ENCODE measurements around the gene ALDH8A1. TPM values are rescaled to one million over a fixed set of nuclear protein-coding genes. Genes with fewer than 3 reads are reported as not detected.

ALDH8A1 gene
- polyA plus RNA-seq, 1 donor (not counting 4 experiments of a cell fraction or from before 2014, with no cell fraction given), result 0.66 TPM

GRCh38 chr6:134880487-134881190 lies 69.3 kb downstream of the ALDH8A1 start:
- dilution Hi-C loops (cut with MboI; ENCODE audit: extremely low pct_ligation_motif_present, low sequenced_read_pairs), result no loop called here
- Histone ChIP-seq H3K9me3 (ENCODE audit: control insufficient read depth, low read depth, low read length) (no peaks in the 10 kb centered on the region), H3K4me1 (ENCODE audit: control insufficient read depth, extremely low read depth, insufficient read depth, low read length) (no peaks in the 10 kb centered on the region), H3K27me3 (ENCODE audit: control insufficient read depth, extremely low read depth, insufficient read depth, low read length) (no peaks in the 10 kb centered on the region), H3K9me1 (ENCODE audit: control insufficient read depth, extremely low read depth, insufficient read depth, low read length) (no peaks in the 10 kb centered on the region), H3K9ac (ENCODE audit: control insufficient read depth, extremely low read depth, insufficient read depth, low read length) (no peak overlapping the region), H3K79me2 (ENCODE audit: control insufficient read depth, insufficient read depth, low read length) (no peaks in the 10 kb centered on the region), H3K27ac (ENCODE audit: control insufficient read depth, insufficient read depth, low read length) (no peak overlapping the region), H2AFZ (ENCODE audit: control insufficient read depth, low read length) (no peak overlapping the region), H3K4me2 (ENCODE audit: control insufficient read depth, extremely low read depth, insufficient read depth, low read depth, low read length) (no peak overlapping the region), H3K4me3 (ENCODE audit: control insufficient read depth in 2 of 3, extremely low read depth in 1 of 3, insufficient read depth in 2 of 3, low read depth in 1 of 3, low read length in 3 of 3) (no peak overlapping the region), H3K36me3 (ENCODE audit: control insufficient read depth in 2 of 2, extremely low read depth in 1 of 2, insufficient read depth in 2 of 2, low read length in 2 of 2) (no peaks in the 10 kb centered on the region), H4K20me1 (ENCODE audit: control insufficient read depth, extremely low read depth, insufficient read depth, low read length) (no peaks in the 10 kb centered on the region)
- FAIRE-seq (no peak), DNase-seq (ENCODE audit: low read depth, low spot score) (no peak)
- TF ChIP-seq EZH2 (IDR thresholded peaks at IDR 0.05; ENCODE audit: low read length), result no peak
- TF ChIP-seq, protein P1, sequence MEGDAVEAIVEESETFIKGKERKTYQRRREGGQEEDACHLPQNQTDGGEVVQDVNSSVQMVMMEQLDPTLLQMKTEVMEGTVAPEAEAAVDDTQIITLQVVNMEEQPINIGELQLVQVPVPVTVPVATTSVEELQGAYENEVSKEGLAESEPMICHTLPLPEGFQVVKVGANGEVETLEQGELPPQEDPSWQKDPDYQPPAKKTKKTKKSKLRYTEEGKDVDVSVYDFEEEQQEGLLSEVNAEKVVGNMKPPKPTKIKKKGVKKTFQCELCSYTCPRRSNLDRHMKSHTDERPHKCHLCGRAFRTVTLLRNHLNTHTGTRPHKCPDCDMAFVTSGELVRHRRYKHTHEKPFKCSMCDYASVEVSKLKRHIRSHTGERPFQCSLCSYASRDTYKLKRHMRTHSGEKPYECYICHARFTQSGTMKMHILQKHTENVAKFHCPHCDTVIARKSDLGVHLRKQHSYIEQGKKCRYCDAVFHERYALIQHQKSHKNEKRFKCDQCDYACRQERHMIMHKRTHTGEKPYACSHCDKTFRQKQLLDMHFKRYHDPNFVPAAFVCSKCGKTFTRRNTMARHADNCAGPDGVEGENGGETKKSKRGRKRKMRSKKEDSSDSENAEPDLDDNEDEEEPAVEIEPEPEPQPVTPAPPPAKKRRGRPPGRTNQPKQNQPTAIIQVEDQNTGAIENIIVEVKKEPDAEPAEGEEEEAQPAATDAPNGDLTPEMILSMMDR (optimal IDR thresholded peaks at IDR 0.05 in 1 of 3, IDR thresholded peaks at IDR 0.05 in 1 of 3, conservative IDR thresholded peaks at IDR 0.05 in 1 of 3; ENCODE audit: extremely low read depth in 1 of 3, insufficient read depth in 2 of 3, low read length in 3 of 3), result no peak

- DNase-seq (ENCODE audit: low read depth, low spot score), result no peak
- Histone ChIP-seq H2AFZ (ENCODE audit: control insufficient read depth, low read length) (no peak overlapping the region), H3K9ac (ENCODE audit: control insufficient read depth, extremely low read depth, insufficient read depth, low read length) (no peak overlapping the region), H3K9me3 (ENCODE audit: control insufficient read depth, low read depth, low read length) (no peaks in the 10 kb centered on the region), H3K27ac (ENCODE audit: control insufficient read depth, insufficient read depth, low read length) (no peak overlapping the region), H3K4me2 (ENCODE audit: control insufficient read depth, extremely low read depth, insufficient read depth, low read depth, low read length) (no peak overlapping the region), H3K36me3 (ENCODE audit: control insufficient read depth in 2 of 2, extremely low read depth in 1 of 2, insufficient read depth in 2 of 2, low read length in 2 of 2) (no peaks in the 10 kb centered on the region), H4K20me1 (ENCODE audit: control insufficient read depth, extremely low read depth, insufficient read depth, low read length) (no peaks in the 10 kb centered on the region), H3K9me1 (ENCODE audit: control insufficient read depth, extremely low read depth, insufficient read depth, low read length) (no peaks in the 10 kb centered on the region), H3K27me3 (ENCODE audit: control insufficient read depth, extremely low read depth, insufficient read depth, low read length) (no peaks in the 10 kb centered on the region), H3K4me3 (ENCODE audit: control insufficient read depth in 2 of 3, extremely low read depth in 1 of 3, insufficient read depth in 2 of 3, low read depth in 1 of 3, low read length in 3 of 3) (no peak overlapping the region), H3K4me1 (ENCODE audit: control insufficient read depth, extremely low read depth, insufficient read depth, low read length) (no peaks in the 10 kb centered on the region), H3K79me2 (ENCODE audit: control insufficient read depth, insufficient read depth, low read length) (no peaks in the 10 kb centered on the region)
- dilution Hi-C loops (cut with MboI; ENCODE audit: extremely low pct_ligation_motif_present, low sequenced_read_pairs), result no loop called here
- no peak for FAIRE-seq
- TF ChIP-seq EZH2 (IDR thresholded peaks at IDR 0.05; ENCODE audit: low read length), result no peak
- TF ChIP-seq, protein P1 (optimal IDR thresholded peaks at IDR 0.05 in 1 of 3, IDR thresholded peaks at IDR 0.05 in 1 of 3, conservative IDR thresholded peaks at IDR 0.05 in 1 of 3; ENCODE audit: extremely low read depth in 1 of 3, insufficient read depth in 2 of 3, low read length in 3 of 3), result no peak
Observed at GRCh38 chr6:134878136-134878535, 71.8 kb downstream of the ALDH8A1 start.

Data from keratinocyte (primary cell).